Fibroblast of the aortic adventitia (primary cell): ENCODE data around the gene UBL7. TPM values are rescaled to one million over a fixed set of nuclear protein-coding genes. Genes with fewer than 3 reads are reported as not detected.
A peak's percentile ranks its signal among the peaks of the same experiment; 100 is the strongest.

Experiments used
- DNase-seq: peaks from one replicate; pipeline ENCODE4 v3.0.0-alpha.2; 2010; ENCODE audit warnings: low read depth
- H3K4me3 ChIP-seq: 2 replicates; pipeline ENCODE4 v1.5.1; 2011; ENCODE audit warnings: low read depth, mild to moderate bottlenecking, control low read depth, low read length, moderate library complexity
- total RNA-seq: library from RNA; depleted of rRNA; stranded (reverse); fragments of >200 nt; gene quantifications from 2 replicates; pipeline ENCODE4 v1.2.3, GENCODE V29; 2012; ENCODE audit warnings: low replicate concordance
- TF ChIP-seq, protein P1 (sequence below): IDR thresholded peaks from 2 replicates; pipeline ENCODE4 v1.5.1; 2011; ENCODE audit warnings: mild to moderate bottlenecking, low read length, control low read depth, inconsistent platforms; ENCODE audit not compliant: insufficient read depth

The UBL7 gene
- total RNA-seq, 1 donor = 50.3 TPM

DNA sequence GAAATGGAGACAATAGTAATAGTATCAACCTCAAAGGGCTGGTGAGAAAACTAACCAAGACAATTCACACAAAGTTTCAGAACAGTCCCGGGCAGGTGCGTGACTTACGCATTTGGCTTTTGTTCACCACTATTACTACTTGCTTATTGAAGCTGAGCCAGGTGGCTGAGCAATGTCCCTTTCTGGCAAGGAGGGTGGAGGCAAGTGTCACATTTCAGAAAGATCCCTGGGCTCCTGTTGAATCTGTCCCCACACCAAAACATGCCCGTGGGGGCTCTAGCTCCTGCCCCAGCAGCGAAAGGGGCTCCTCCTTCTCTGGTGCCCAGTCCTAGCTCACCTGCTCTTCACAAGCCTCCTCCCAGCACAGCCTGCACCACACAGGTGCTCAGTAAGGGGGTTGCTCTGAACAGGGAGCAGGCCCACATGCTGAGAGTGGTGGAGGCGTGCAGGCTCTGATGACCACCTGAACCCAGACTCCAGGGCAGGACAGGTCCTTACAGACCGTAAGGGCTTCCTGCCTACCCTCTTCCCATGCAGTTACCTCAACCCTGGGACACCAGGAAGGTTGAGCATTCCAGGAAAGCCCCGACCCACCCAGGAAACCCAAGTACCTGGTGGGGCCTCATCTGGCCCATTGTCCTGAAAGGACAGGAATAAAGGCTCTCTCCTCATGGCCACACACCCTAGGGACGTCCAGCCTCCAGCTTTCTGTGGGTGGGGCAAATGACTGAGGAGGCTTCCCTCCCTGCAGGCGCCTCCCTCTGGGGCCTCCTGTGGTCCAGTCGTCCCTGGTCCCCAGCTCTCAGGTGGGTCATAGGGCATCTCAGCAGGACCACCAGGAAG, 59.8 kb downstream of the UBL7 start:
- TF ChIP-seq, protein P1, sequence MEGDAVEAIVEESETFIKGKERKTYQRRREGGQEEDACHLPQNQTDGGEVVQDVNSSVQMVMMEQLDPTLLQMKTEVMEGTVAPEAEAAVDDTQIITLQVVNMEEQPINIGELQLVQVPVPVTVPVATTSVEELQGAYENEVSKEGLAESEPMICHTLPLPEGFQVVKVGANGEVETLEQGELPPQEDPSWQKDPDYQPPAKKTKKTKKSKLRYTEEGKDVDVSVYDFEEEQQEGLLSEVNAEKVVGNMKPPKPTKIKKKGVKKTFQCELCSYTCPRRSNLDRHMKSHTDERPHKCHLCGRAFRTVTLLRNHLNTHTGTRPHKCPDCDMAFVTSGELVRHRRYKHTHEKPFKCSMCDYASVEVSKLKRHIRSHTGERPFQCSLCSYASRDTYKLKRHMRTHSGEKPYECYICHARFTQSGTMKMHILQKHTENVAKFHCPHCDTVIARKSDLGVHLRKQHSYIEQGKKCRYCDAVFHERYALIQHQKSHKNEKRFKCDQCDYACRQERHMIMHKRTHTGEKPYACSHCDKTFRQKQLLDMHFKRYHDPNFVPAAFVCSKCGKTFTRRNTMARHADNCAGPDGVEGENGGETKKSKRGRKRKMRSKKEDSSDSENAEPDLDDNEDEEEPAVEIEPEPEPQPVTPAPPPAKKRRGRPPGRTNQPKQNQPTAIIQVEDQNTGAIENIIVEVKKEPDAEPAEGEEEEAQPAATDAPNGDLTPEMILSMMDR = no peak
- no peak for DNase-seq
- no peak overlapping the region for H3K4me3 ChIP-seq

DNA sequence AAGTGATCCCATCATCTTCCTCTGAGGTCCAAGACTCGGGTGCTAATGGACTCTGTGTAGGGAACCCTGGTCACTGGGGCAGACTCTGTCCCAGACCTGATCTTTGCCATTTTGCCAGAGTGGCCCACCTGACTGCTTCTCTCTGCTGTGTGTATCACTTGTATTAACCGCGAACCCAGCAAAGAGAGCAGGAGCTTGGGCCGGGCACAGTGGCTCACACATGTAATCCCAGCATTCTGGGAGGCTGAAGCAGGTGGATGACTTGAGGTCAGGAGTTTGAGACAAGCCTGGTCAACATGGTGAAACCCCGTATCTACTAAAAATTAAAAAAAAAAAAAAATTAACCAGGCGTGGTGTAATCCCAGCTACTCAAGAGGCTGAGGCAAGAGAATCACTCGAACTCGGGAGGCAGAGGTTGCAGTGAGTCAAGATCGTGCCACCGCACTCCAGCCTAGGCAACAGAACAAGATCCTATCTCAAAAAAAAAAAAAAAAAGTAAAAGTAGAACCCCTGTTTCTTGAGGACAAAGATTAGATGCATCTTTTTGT, 60.6 kb downstream of the UBL7 start:
- H3K4me3 ChIP-seq = no peak overlapping the region
- TF ChIP-seq, protein P1 = no peak
- peak; percentile 15 for DNase-seq

DNA sequence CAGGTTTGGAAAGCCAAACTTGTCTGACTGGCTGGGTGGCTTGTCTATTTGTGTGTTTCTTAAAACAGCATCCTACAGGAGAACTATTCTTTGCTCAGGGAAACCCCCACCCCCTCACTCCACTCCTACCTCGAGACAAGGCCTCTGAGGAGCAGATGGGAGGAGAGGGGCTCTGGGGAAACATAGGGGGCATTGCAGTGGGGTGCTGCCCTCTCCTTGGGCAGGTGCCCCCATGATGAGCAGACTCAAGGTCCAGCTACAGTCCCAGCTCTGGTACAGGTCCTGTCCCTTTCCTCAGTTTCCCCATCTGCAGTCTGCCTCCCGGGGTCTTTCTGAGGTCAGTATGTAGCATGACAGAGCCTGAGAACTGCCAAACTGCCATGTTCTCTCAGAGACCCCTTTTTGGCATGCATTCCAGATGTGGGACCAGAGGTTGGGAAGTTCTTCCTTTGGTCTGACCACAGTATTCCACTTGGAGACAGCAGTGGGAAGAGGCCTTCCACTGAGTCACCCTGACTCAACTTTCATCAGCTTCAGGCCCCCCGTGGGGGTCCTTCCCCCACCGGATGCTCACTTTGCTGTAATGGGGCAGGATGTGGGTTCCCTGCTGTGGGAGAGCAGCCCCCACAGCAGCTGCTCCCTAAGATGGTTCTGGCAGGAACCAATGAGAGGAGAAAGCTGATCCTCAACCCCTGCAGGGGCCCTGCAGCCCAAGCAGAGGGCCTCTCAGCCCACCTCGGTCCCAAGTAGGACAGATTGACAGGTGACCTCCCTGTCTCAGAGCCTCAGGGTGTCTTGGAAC, 61.2 kb downstream of the UBL7 start:
- peak; percentile 29 for DNase-seq
- no peak overlapping the region for H3K4me3 ChIP-seq
- TF ChIP-seq, protein P1 = no peak

DNA sequence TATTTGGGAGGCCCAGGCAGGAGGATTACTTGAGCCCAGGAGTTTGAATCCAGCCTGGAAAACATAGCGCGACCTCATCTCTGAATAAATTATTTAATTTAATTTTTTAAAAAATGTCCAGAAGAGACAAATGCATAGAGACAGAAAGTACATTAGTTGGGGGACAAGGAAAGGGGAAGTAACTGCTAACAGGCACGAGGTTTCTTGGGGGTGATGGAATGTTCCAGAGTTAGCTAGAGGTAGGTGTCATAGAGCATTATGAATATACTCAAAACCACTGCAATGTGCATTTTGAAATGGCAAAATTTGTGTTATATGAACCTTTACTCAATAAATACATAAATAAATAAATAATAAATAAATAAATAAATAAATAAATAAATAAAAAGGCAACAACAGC, 61.9 kb downstream of the UBL7 start:
- TF ChIP-seq, protein P1 = no peak
- no peak for DNase-seq
- H3K4me3 ChIP-seq = no peak overlapping the region

DNA sequence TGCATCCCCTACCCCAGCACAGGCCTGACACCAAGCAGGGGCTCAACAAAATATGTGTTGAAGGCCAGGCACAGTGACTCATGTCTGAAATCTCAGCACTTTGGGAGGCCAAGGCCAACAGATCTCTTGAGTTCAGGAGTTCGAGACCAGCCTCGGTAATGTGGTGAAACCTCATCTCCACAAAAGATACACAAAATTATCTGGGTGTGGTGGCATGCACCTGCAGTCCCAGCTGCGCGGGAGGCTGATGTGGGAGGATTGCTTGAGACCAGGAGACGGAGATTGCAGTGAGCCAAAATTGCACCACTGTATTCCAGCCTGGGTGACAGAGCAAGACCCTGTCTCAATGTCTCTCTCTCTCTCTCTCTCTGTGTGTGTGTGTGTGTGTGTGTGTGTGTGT, 62.8 kb downstream of the UBL7 start:
- H3K4me3 ChIP-seq = no peak overlapping the region
- no peak for DNase-seq
- TF ChIP-seq, protein P1 = no peak

DNA sequence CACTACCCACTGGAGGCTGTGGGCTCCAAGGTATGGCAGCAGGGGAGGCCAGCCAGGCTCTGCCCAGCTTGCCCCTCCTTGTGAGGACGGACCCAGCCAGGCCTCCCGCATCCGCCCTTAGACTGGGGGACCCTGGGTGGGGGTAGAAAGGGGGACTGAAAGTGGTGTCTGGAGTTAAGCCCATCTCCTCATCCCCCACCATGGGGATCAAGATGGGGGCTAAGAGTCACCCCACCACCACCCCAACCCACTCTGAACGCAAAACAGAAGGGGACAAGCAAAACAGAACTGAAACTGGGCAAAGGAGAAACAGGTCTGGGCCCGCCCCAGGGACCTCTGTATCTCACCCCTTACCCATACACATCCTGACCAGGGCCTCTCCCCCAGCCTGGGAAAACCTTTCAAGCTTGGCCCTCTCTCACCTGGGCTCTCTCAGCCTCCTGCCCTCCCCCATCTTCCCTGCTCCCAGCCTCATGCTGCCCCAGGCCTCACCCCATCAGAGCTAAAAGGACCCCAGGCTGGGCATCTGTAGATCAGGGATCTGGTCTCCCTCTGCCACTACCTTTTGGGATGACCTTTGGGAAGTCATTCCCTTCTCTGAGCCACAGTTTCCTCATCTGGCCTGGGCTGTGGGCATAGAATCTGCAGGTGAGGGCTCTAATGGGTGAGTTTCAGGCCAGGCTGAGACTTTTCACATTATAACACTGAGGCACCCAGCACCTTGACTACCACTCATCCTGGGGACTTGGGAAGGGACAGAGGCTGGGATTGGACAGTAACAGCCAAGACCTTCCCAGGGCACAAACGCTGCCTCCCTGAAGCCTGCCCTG, 63.5 kb downstream of the UBL7 start:
- no peak overlapping the region for H3K4me3 ChIP-seq
- DNase-seq = no peak
- TF ChIP-seq, protein P1 = no peak
